Central memory CD8-positive, alpha-beta T cell (primary cell): ENCODE results near the gene NIPAL1.

Source experiments
- ATAC-seq: fragments of 150-1000 bp; cut with Tn5 transposase; replicated peaks from 2 replicates; pipeline ENCODE4 v1.10.0; 2022; ENCODE audit warnings: mild to moderate bottlenecking, moderate FRiP score, moderate number of reproducible peaks; ENCODE audit not compliant: poor library complexity, severe bottlenecking; ENCODE audit errors: extremely low read depth
- DNase-seq, 2 donors: peaks; one replicate each; pipeline ENCODE4 v3.0.0; 2021; ENCODE audit warnings: low spot score in 2 of 2
- H3K27ac Mint-ChIP-seq: one replicate; pipeline ENCODE4 v1.8.0; 2022; ENCODE audit warnings: low read depth, mild to moderate bottlenecking, moderate library complexity, mixed read lengths
- H3K27me3 Mint-ChIP-seq: one replicate; pipeline ENCODE4 v1.8.0; 2022; ENCODE audit warnings: mixed read lengths
- H3K36me3 Mint-ChIP-seq: one replicate; pipeline ENCODE4 v1.8.0; 2022; ENCODE audit warnings: mild to moderate bottlenecking, moderate library complexity, mixed read lengths; ENCODE audit not compliant: insufficient read depth
- H3K4me1 Mint-ChIP-seq: one replicate; pipeline ENCODE4 v1.8.0; 2022; ENCODE audit warnings: mixed read lengths
- H3K4me3 Mint-ChIP-seq: one replicate; pipeline ENCODE4 v1.8.0; 2022; ENCODE audit warnings: mild to moderate bottlenecking, moderate library complexity, mixed read lengths
- H3K9me3 Mint-ChIP-seq: one replicate; pipeline ENCODE4 v1.8.0; 2022; ENCODE audit warnings: mixed read lengths

NIPAL1 gene

DNA sequence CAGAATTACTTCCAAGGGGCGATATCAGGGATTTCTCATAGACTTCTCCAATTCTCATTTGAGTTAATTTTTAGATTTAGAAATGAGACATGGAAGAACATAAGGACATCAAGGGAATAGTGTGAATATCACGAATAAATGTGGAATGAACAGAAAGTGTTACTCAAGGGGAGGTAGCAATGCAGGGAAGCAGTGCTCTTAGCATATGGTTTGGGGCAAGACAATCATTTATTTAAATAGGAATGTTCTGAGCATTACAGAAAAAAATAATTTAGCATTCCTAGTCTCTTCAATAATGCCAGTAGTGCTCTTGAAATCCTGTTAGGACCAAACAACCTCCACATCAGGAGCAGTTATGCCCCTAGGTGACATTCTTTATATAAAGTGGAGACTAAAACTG, 61.9 kb downstream of the NIPAL1 start:
- H3K9me3 Mint-ChIP-seq, result no peaks in the 10 kb centered on the region
- H3K27me3 Mint-ChIP-seq, result no peaks in the 10 kb centered on the region
- no peak for ATAC-seq
- no peak overlapping the region for H3K4me3 Mint-ChIP-seq
- DNase-seq, result no peak
- peaks cover 9% of the 10 kb centered on the region for H3K4me1 Mint-ChIP-seq
- H3K27ac Mint-ChIP-seq, result no peak overlapping the region
- peaks cover 12% of the 10 kb centered on the region for H3K36me3 Mint-ChIP-seq

DNA sequence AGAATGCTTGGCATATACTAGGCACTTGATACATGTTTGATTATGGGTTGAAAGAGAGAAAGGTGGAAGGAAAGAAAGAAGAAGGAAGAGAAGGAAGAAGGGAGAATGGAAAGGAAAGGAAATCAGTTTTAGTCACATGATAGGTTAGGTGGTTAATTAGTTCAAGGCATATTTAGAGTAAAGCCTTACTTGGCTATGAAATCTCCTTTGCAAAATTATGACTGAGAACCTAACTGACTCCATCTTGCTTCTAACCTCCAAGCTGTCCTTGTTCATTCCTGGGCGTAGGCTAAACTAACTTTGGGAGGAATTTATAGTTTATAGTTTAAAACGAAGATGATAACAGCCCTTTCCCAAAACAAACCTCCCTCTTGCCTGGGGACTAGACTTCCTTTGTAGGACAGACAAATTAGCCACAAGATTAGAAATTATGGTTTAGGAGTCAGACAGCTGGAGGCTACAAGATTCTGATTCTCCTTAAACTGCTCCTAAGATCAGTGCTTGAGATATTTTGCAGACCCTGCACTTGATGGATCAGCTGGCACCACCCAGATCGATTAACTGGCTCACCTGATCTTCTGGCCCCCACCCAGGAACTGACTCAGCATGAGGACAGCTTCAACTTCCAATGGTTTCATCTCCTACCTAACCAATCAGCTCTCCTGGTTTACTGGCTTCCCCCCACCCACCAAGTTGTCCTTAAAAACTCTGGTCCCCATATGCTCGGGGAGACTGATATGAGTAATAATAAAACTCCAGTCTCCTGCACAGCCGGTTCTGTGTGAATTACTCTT, 62.5 kb downstream of the NIPAL1 start:
- Mint-ChIP-seq H3K27ac (no peak overlapping the region), H3K9me3 (no peaks in the 10 kb centered on the region), H3K4me1 (peaks cover 9% of the 10 kb centered on the region), H3K27me3 (no peaks in the 10 kb centered on the region), H3K36me3 (peaks cover 12% of the 10 kb centered on the region), H3K4me3 (no peak overlapping the region)
- DNase-seq (no peak), ATAC-seq (no peak)

DNA sequence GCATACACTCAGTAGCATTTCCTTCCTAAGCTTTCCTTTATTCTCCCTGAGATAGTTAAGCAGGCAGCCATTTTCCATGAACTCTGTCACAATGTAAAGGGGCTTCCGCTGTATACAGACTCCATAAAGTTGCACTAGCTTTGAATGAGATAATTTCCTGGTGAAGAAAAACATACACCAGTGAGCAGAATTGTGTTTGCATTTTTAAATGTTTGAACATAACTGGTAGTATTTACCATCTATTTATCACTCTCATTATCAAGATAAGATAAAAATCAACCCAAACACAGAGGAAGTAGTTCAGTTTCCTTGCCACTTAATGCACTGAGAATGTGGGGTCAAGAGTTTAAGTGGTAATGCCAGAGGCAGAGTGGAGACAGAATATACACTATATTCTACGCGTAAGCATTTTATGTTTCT, 63.4 kb downstream of the NIPAL1 start:
- Mint-ChIP-seq H3K4me3 (no peak overlapping the region), H3K36me3 (peaks cover 8% of the 10 kb centered on the region), H3K27me3 (no peaks in the 10 kb centered on the region), H3K4me1 (peaks cover 9% of the 10 kb centered on the region), H3K27ac (no peak overlapping the region), H3K9me3 (no peaks in the 10 kb centered on the region)
- ATAC-seq (no peak), DNase-seq (no peak)

DNA sequence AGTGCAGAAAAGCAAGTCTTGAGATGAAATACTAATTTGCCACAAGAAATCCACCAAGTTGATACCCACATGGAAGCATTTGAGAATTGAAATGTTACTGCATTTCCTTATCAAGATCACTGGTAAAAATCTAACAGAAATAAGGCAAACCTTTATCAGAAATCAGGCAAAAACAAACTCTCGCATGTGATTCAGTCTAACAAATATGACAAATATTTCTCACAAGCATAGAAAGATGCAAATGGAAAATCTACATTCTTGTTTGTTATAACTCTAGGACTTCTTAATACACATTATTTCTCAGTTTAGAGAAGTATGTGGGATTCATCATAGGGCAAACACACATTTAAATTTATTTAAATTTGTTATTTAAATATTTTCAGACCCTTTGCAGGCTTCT, 64.6 kb downstream of the NIPAL1 start:
- H3K4me1 Mint-ChIP-seq, result peaks cover 14% of the 10 kb centered on the region
- no peak overlapping the region for H3K4me3 Mint-ChIP-seq
- ATAC-seq (no peak), DNase-seq (no peak)
- H3K9me3 Mint-ChIP-seq, result no peaks in the 10 kb centered on the region
- peaks cover 10% of the 10 kb centered on the region for H3K27me3 Mint-ChIP-seq
- no peak overlapping the region for H3K27ac Mint-ChIP-seq
- H3K36me3 Mint-ChIP-seq, result peaks cover 9% of the 10 kb centered on the region

DNA sequence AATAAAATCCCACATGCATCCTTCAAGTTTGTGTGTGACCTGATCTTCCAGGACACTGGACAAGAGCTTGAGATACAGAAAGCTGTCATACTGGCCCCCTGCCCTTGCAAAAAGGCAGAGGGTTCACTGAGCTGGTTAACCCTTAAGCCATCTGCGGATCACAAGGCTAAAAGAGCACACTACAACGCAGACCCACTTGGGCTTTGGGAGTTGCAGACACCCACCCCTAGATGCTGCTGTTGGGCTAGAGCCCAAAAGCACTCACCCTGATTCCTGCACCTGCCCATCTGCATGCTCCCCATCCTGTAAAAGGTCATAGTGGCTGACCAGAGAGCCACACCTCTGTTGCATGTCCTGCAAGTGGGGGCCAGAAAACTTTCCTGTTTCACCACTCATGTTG, 66.4 kb downstream of the NIPAL1 start:
- H3K27me3 Mint-ChIP-seq, result peaks cover 10% of the 10 kb centered on the region
- H3K27ac Mint-ChIP-seq, result no peak overlapping the region
- no peak overlapping the region for H3K4me3 Mint-ChIP-seq
- H3K4me1 Mint-ChIP-seq, result peaks cover 14% of the 10 kb centered on the region
- H3K36me3 Mint-ChIP-seq, result peaks cover 11% of the 10 kb centered on the region
- DNase-seq (no peak), ATAC-seq (no peak)
- H3K9me3 Mint-ChIP-seq, result no peaks in the 10 kb centered on the region

DNA sequence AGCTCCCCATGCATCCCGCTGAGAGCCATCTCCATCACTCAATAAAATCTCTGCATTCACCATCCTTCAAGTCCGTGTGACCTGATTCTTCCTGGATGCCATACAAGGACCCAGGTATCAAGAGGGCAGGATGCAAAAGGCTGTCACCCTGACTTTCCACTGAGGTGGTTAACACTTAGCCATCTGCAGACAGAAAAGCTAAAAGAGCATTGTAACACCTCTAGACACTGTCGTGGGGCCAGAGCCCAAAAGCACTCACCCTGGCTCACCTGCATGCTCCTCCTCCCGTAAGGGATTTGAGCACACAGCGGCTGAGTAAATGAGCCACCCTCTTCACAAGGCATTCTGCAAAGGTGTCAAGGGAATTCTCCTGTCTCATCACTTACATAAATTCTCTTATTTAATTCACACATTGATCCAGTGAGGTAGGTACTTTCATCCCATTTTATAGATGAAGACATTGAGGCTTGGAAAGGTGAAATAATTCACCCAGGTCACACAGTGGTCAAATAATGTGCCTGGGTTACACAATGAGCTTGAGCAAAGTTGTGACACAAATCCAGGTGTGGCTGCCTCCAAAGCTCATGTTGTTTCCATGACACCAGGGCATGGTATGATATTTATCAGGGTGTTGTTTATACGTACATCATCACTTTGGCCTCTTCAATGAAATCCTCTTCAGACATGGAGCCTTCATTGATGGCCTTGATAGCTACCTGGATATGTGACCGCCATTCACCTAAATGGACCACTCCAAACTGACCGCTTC, 69.4 kb downstream of the NIPAL1 start:
- H3K36me3 Mint-ChIP-seq, result peaks cover 10% of the 10 kb centered on the region
- no peak for DNase-seq
- ATAC-seq, result no peak
- H3K4me3 Mint-ChIP-seq, result no peak overlapping the region
- H3K4me1 Mint-ChIP-seq, result peaks cover 5% of the 10 kb centered on the region
- H3K27ac Mint-ChIP-seq, result no peak overlapping the region
- peaks cover 10% of the 10 kb centered on the region for H3K27me3 Mint-ChIP-seq
- no peaks in the 10 kb centered on the region for H3K9me3 Mint-ChIP-seq
